ENCODE measurements around the gene CIAO3.

Gene CIAO3

GRCh38 chr16:775236-775796, 34.5 kb upstream of the CIAO3 start:
- DNase-seq: no peak

GRCh38 chr16:774086-775001, 33.5 kb upstream of the CIAO3 start:
- DNase-seq: no peak

- DNase-seq: no peak
These were observed 32.2 kb upstream of the CIAO3 start for GRCh38 chr16:772959-773358.

- DNase-seq: no peak
These were observed 29.6 kb upstream of the CIAO3 start for GRCh38 chr16:770411-770810.

GRCh38 chr16:769934-770333, 29.1 kb upstream of the CIAO3 start:
- DNase-seq: no peak

- no peak for DNase-seq
These were observed 28.5 kb upstream of the CIAO3 start for GRCh38 chr16:769184-769784.

GRCh38 chr16:768428-768827, 27.6 kb upstream of the CIAO3 start:
- no peak for DNase-seq

GRCh38 chr16:767743-768235, 27.0 kb upstream of the CIAO3 start:
- DNase-seq: no peak

GRCh38 chr16:766820-767640, 26.2 kb upstream of the CIAO3 start:
- no peak for DNase-seq

- no peak for DNase-seq
These were observed 25.4 kb upstream of the CIAO3 start for GRCh38 chr16:766008-766819.

GRCh38 chr16:765488-765865, 24.7 kb upstream of the CIAO3 start:
- DNase-seq: no peak

GRCh38 chr16:764848-765487, 24.2 kb upstream of the CIAO3 start:
- no peak for DNase-seq

- DNase-seq: no peak
These were observed 23.5 kb upstream of the CIAO3 start for GRCh38 chr16:764184-764750.

- DNase-seq: no peak
These were observed 22.8 kb upstream of the CIAO3 start for GRCh38 chr16:763369-764183.

GRCh38 chr16:762595-763268, 21.9 kb upstream of the CIAO3 start:
- DNase-seq: no peak

GRCh38 chr16:761625-762513, 21.1 kb upstream of the CIAO3 start:
- no peak for DNase-seq

- DNase-seq: no peak
These were observed 19.9 kb upstream of the CIAO3 start, which contains the start of gene MSLN for GRCh38 chr16:760545-761343. Gene MSLN (plus strand): TSS chr16:760734. CDS start chr16:762681, 1,947 bp downstream.

GRCh38 chr16:760065-760464, 19.3 kb upstream of the CIAO3 start:
- no peak for DNase-seq

Measured in NCI-H1048 (cell line).